H1 (cell line): ENCODE results near the gene NSUN2.

Experiments
- ATF3 ChIP-seq: IDR thresholded peaks from 2 replicates; pipeline ENCODE4 v1.6.1; 2011; ENCODE audit warnings: low read depth, mild to moderate bottlenecking, low read length; ENCODE audit not compliant: insufficient read depth
- CTCF ChIP-seq, 3 experiments: IDR thresholded peaks; 1 replicate in 2 of 3; 2 replicates in 1 of 3; pipeline versions ENCODE4 v1.5.1 to v1.6.1; 2011; ENCODE audit warnings: low read length in 3 of 3, mild to moderate bottlenecking in 3 of 3, inconsistent platforms in 2 of 3, low read depth in 1 of 3, moderate library complexity in 1 of 3; ENCODE audit not compliant: insufficient read depth in 1 of 3; ENCODE audit errors: control extremely low read depth in 1 of 3
- EGR1 ChIP-seq: IDR thresholded peaks from 2 replicates; pipeline ENCODE4 v1.6.1; 2011; ENCODE audit warnings: low read depth, low read length, borderline replicate concordance
- RFX5 ChIP-seq: IDR thresholded peaks from 2 replicates; pipeline ENCODE4 v1.6.1; 2011; ENCODE audit warnings: low read depth, low read length, improper control_type of control experiment, borderline replicate concordance
- SIX5 ChIP-seq: IDR thresholded peaks from 2 replicates; pipeline ENCODE4 v1.6.1; 2011; ENCODE audit warnings: mild to moderate bottlenecking, low read depth, low read length
- TCF12 ChIP-seq: IDR thresholded peaks from 2 replicates; pipeline ENCODE4 v1.6.1; 2011; ENCODE audit warnings: low read depth, mild to moderate bottlenecking, low read length
- YY1 ChIP-seq: IDR thresholded peaks from 2 replicates; pipeline ENCODE4 v1.6.1; 2011; ENCODE audit warnings: low read depth, mild to moderate bottlenecking, low read length
- TF ChIP-seq, protein P1 (sequence below): IDR thresholded peaks from 2 replicates; pipeline ENCODE4 v1.6.1; 2012; ENCODE audit warnings: inconsistent platforms
- TF ChIP-seq, protein P2 (sequence below): IDR thresholded peaks from 2 replicates; pipeline ENCODE4 v1.6.1; 2011; ENCODE audit warnings: low read length, improper control_type of control experiment

DNA sequence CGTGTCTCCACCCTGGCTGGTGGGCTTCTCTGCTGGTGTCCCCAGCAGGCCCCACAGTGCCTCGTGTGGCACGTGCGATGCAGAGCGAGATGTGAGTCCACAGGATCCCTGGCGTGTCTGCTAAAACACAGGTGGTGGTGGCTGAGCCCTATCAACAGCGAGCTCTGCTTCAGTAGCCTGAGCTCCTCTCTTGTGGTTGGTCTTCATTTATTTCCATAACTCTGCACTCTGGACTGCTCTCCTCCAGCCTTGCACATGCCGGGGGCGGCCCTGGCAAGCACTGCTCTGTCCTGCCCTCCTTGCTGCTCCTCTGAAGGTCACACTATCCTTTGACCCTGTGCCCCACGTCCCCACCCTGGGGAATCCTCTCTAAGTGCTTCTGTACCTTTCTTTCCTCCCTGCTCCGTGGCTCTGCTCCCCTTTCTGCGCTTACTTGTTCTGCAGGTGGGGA is 59.2 kb downstream of the NSUN2 start:
- TF ChIP-seq SIX5 = no peak
- TF ChIP-seq CTCF (IDR thresholded peaks at IDR 0.05; ENCODE audit: control extremely low read depth in 1 of 3, insufficient read depth in 1 of 3, low read depth in 1 of 3, low read length in 3 of 3) = peak in 2 of 3 experiments; percentile 58 to 60; a peak in 3 of 4 replicates
- no peak for TF ChIP-seq ATF3
- no peak for TF ChIP-seq RFX5
- TF ChIP-seq YY1 = no peak
- TF ChIP-seq EGR1 = no peak
- TF ChIP-seq, protein P1, sequence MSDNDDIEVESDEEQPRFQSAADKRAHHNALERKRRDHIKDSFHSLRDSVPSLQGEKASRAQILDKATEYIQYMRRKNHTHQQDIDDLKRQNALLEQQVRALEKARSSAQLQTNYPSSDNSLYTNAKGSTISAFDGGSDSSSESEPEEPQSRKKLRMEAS = no peak
- TF ChIP-seq, protein P2, sequence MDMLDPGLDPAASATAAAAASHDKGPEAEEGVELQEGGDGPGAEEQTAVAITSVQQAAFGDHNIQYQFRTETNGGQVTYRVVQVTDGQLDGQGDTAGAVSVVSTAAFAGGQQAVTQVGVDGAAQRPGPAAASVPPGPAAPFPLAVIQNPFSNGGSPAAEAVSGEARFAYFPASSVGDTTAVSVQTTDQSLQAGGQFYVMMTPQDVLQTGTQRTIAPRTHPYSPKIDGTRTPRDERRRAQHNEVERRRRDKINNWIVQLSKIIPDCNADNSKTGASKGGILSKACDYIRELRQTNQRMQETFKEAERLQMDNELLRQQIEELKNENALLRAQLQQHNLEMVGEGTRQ = no peak
- no peak for TF ChIP-seq TCF12
